ENCODE results near the gene NATD1.

Gene NATD1

GRCh38 chr17:21272881-21273792, 19.9 kb upstream of the NATD1 start:
- no peak for DNase-seq

GRCh38 chr17:21272250-21272649, 19.0 kb upstream of the NATD1 start:
- no peak for DNase-seq

GRCh38 chr17:21271454-21272183, 18.4 kb upstream of the NATD1 start:
- DNase-seq: no peak

GRCh38 chr17:21269394-21269793, 16.2 kb upstream of the NATD1 start:
- no peak for DNase-seq

- no peak for DNase-seq
These were observed 15.5 kb upstream of the NATD1 start for GRCh38 chr17:21268596-21269188.

- no peak for DNase-seq
These were observed 10.2 kb upstream of the NATD1 start for GRCh38 chr17:21263376-21263775.

- no peak for DNase-seq
These were observed 9.2 kb upstream of the NATD1 start for GRCh38 chr17:21262259-21262993.

GRCh38 chr17:21258593-21258992, 5.4 kb upstream of the NATD1 start:
- DNase-seq: no peak

- no peak for DNase-seq
These were observed 634 bp upstream of the NATD1 start for GRCh38 chr17:21253646-21254441.

- DNase-seq: no peak
These were observed 868 bp downstream of the NATD1 start for GRCh38 chr17:21252289-21252795.

- DNase-seq: no peak
These were observed 1.7 kb downstream of the NATD1 start for GRCh38 chr17:21251337-21252010.

- no peak for DNase-seq
These were observed 2.4 kb downstream of the NATD1 start for GRCh38 chr17:21250854-21251253.

GRCh38 chr17:21249920-21250703, 3.1 kb downstream of the NATD1 start:
- DNase-seq: no peak

- no peak for DNase-seq
These were observed 4.0 kb downstream of the NATD1 start for GRCh38 chr17:21249086-21249795.

- DNase-seq: no peak
These were observed 4.7 kb downstream of the NATD1 start for GRCh38 chr17:21248500-21248899.

- no peak for DNase-seq
These were observed 5.5 kb downstream of the NATD1 start for GRCh38 chr17:21247552-21248258.

- no peak for DNase-seq
These were observed 6.5 kb downstream of the NATD1 start for GRCh38 chr17:21246698-21247097.

GRCh38 chr17:21245639-21246084, 7.5 kb downstream of the NATD1 start:
- no peak for DNase-seq
